NCI-H187 (cell line): ENCODE data around the gene EZR.

Experiments
- DNase-seq, 2 experiments: peaks; one replicate each; lab custom pipeline; 2025; lab: John Stamatoyannopoulos, UW

The EZR gene

DNA sequence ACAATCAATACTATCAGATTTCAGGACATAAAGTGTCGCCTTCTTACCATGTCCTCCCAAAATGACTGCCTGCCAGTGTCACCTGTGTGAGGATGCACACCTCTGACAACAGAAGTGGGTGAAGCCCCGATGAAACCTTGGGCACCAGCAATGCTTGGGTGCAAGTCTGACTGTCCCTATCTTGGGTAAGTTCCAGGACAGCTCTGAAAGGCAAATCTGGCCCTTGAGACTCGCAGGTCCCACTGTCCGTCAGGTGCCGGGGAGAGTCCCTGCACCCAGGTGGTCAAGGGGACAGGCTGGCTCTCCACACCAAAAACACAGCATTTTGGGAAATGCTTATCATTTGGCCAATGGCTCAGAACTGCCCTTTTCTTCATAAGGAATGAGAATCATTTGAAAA, 43.3 kb downstream of the EZR start:
- no peak for DNase-seq

DNA sequence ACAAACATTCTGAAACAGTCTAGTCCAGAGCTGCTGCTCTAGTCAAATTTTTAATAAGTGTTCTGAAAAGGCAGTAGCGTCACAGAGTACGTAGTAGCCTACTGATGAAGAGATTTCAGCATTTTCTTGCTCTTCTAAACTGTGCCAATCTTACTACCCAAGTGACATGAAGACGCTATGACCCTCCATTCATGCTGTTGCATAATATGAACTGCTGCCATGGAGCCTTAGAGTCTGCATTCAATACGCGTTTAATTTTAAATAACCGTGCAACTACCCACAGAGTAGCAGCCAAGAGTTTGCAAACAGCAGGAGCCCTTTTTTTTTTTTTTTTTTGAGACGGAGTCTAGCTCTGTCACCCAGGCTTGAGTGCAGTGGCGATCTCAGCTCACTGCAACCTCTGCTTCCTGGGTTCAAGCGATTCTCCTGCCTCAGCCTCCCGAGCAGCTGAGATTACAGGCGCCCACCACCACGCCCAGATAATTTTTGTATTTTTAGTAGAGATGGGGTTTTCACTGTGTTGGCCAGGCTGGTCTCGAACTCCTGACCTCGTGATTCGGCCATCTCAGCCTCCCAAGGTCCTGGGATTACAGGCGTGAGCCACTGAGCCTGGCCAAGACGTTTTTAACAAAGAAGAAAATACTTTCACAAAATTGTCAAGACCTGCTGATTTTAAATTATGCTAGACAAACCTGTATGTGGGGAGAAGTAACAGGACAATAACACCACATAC, 44.3 kb downstream of the EZR start:
- DNase-seq, result no peak

DNA sequence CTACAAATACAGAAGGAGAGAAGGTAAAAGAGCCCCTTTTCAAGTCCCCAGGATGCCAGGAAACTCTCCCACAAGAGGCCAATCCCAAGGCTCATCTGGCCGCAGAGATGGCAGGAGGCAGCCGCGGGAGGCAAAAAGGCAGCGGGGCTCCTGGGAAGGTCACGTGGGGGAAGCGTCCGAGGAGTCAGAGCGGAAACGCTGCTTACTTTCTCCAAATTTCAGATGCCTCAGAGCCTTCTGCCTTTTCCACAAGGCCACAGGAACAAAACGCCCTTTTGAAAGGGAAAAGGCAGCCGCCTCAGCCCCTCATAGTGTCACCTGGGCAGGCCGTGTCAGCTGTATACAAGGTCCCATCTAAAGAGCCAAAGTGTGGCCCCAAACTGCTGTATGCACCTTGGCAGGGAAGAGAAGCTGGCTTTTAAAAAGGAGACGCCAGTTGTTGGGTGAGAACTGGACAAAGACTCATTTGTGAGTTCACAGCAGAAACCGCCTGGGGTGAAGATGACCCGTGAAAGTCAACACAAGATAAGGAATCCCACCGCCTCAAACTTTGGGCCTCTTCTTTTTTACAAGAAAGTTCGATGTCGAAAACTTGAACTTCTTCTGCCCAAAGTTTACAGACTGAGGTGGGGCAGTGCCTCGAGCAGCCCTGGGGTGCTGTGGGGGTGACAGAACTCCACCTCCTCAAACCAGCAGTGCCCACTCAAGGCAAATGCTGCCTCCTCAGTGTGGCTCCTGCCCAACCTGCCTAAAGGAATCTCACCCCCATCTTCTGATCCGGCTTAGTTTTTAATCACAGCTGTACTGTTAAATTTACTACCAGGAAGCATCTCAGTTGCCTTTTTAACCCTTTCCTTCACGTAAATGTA, 45.4 kb downstream of the EZR start:
- no peak for DNase-seq

DNA sequence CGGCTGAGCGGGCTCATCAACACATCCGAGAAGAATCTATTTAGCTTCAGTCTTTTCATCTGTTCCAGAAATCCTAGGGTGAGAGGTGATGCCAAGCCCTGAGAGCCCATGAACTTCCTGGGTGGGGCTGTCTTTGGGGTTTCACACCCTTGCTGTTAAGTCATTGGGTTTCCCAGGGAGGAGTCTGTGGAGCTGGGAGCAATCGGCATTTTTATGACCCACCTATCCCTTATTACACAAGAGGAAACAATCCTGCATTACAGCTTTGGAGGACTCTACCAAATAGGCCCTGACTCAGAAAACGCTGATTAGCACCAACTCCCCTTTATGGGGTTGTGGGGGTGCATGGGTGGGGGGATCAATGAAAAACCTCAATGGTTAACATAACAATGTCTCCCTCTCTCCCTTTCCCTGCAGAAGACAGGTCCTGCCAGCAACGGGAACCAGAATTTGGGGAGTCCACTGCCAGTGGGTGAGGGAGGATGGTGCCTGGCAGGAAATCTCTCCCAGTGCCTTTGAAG, 46.3 kb downstream of the EZR start:
- no peak for DNase-seq

DNA sequence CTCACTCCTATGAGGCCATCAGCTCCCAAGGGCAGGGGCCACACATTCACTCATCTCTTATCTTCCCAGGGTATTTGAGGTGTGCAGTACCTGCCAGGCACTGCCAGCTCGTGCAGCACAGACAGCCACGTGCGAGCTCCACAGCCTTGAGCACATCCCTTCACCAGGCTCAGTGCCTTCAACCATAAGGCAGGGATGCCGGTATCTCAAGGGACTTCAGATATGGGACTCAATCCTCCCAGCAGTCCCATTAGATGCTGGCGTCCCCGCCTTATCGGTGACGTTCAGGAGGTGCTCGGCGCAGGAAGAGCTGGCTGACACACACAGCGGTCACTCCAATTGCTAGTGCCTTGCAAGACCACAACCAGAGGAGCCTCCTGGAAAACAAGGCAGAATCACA, 47.0 kb downstream of the EZR start:
- DNase-seq, result no peak

DNA sequence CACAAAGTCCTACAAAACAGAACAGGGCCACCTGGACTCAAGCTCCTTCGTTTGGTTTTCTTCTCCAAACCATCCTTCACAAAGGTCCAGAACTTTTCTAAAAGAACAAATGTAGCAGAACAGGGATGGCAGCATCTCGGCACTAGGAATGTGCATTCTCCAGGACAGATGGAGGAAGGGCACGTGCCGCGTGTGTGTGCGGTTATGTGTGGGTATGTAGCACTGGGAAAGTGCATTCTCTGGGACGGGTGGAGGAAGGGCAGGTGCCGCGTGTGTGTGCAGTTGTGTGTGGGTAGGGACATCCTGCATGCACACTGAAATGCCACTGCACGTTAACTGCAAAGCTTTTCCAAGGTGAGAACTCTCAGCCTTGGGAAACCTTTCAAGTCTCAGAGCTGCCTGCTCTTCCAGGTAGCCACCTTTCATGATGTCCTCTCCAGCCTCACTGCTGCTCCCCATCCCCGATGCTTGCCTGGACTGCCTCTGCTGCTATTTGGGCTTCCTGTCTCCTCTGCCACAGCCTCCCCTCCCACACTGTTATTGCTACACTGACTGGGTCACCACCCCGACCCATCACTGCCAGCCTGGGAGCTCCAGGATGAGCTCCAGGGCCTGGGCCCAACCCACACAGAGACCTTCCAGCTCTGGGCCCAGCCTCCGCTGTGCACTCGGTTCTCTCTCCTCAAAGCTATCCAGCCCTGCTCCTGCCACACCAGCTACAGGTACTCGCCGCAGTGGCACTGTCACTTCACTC, 47.6 kb downstream of the EZR start:
- DNase-seq, result no peak

DNA sequence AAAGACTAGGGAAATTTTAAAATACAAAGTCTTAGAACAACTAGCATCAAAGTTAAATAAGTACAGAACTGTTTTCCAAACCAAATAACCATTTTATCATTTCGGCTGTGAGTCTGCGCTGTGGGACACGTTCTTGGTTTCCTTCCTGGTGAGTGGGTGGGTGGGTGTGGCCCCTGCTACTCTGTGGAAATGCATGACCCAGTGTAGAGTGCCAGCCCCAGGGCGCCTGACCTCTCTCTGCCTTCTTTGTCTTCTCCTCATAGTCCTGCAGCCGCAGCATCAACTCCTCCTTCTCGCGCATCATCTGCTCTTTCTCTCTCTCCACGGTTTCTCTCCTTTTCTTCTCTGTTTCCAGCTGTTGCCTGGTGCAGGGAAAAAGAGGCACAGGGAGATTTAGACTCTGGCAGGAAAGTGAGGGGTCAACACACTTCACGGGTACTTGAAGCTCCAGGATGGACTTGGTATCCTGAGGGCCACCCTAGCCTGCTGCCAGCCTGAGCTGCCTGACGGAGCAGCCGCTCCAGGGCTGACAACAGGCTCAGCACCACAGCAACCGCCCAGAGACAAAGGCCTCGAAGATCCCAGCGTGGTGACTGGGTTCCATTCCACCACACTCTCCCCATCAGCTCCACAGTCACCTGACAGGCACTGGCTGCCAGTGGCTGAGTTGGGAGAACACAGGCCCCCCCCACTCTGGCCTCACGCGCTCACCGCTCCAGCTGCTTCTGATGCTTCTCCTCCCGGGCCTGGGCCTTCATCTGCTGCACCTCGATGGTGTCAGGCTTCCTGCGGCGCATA, 48.4 kb downstream of the EZR start:
- DNase-seq, result no peak

DNA sequence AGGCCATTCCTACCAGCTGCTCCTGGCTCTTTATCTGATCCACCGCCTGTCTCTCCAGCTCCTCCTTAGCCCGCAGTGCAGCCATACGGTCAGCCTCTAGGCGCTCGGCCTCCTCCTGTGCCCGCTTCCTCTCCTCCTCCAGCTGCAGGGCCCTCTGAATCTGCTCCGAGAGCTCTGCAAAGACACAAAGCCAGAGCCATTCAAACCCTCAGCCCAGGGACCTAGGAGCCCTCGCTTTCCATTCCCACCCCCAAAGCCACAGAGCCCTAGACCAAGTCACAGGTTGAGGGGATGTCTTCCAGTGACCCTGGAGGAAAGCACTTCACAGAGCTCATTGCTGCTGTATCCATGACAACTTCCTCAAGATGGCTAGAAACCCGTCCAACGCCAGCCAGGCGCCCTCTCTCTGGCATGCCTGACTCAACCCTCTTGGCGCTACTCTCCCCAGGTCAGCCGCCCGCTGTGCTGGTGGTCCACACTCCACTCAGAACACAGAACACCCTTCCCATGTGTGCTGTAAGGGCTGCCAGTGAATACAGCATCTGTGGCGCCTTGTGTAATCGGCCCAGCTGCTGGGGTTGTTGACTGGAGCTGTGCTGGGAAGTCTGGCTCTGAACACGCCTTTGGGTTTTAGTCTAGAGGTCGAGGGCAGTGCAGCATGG, 49.3 kb downstream of the EZR start:
- peak; percentile 40 to 45 for DNase-seq

DNA sequence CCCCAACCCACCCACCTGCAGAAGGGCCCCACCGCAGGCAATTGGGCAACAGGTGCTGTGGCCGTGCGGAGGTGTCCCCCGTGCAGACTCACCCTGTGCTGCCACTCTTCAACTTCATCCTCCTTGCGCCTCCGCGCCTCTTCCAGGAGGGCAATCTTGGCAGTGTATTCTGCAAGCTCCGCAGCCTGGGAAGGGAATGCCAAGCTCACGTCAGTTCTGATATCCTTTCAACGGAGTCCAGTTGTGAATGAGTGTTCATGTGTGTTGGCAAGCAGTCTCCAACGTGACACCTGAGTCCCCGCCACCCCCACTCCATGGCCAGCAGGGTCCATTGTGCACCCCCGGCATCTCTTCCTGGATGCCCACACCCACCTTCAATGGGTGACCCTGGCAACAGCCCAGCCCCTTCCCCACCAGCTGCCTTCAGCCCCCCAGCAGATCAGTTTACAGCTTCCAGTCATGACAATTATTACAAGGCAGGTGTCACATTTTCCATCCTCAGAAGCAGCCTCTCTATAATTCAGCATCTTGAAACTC, 49.9 kb downstream of the EZR start:
- DNase-seq, result peak in 1 of 2 experiments; percentile 40

DNA sequence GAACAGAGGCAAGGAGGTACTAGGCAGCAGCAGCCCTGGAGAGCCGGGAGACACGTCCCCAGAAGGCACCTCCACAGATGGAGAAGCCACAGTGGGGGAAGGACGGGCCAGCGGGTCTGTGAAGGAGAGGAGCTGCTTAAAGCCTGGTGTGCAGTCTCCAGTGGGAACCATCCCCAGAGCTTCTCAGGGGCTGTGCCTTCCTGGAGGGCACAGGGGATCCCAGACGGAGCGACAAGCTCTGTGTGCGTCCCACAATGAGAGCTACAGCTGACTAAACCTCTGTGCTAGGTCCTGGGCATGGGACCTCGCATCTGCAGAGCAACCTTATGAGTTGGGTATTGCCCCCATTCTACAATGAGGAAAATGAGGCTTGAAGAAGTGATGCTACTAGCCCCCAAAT, 50.7 kb downstream of the EZR start:
- DNase-seq, result no peak

DNA sequence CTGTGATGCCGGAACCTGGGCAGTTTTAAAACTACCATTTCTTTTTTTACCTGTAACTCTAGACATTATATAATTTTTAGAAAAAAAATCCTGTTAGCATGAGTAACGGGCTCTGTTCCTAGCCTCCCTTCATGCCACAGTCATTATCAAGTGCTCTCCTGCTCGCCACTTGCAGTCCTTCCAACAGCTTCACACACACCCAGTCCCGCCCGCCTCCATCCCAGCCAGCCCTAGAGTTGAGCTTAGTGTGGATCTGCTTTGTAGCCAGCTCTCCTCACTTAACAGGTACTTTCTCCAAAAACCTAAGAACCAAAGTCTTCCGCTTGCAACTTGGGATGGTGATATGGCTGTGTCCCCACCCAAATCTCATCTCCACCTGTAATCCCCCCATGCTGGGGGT, 51.5 kb downstream of the EZR start:
- DNase-seq, result no peak

DNA sequence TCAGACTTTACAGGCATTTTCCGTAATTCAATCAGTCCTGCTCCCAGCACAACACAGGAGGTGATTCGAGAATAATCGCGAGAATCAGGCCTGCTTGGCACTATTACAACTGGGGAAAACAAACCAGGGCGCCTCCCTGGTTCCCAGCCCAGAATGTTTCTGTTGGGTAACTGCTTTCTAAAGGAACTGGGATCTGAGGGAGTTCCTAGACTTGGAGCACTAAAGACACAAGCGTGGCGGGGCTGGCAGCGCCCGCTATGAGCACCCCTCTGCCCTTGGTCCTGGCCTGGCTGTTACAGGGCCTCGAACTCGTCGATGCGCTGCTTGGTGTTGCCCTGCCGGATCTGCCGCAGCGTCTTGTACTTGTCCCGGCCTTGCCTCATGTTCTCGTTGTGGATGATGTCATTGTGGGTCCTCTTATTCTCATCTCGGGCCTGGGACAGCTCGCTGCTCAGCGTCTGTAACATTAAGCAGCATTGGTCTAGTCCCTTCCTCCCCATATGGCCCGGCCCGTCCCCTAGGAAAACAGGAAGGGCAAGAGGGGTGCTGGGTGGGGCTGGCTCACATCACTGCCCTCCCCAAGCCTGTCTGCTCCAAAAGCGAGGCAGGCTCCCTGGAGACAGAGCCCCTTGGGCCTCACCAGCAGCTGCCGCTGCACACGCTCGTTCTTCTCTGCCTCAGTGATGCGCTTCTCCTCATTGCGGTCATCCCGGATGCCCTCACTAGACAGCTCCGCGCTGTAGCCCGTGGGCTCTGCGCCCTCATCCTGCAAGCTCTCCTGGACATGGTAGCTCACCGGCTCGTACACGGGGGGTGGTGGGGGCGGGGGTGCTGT, 52.3 kb downstream of the EZR start:
- no peak for DNase-seq

DNA sequence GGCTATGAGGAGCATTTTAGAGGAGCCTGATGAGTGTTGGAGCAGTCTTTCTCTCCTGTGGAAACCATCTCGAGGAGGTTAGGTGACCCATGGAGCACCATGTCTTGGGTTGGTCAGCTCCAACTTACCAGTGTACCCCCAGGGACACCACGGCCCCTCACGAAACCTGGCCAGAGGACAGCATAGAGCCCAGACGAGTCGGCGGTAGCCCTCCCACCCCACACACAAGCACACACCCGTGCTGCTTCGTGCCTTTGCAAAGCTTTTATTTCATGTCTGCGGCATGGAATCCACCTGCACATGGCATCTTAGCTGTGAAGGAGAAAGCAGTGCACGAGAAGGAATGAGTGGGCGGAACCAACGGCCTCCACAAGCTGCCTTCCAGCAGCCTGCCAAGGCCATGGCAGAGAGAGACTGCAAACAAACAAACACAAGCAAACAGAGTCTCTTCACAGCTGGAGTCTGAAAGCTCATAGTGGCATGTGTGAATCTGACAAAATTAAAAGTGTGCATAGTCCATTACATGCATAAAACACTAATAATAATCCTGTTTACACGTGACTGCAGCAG, 53.6 kb downstream of the EZR start:
- no peak for DNase-seq

DNA sequence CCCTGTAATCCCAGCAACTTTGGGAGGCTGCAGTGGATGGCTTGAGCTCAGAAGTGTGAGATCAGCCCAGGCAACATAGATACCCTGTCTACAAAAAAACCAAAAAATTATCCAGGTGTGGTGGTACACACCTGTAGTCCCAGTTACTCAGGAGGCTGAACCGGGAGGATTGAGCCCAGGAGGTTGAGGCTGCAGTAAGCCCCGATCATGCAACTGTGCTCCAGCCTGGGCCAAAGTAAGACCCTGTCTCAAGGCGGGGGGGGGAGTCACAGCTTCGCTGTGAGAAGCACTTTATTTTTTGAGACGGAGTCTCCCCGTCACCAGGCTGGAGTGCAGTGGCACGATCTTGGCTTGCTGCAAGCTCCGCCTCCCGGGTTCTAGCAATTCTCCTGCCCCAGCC, 54.2 kb downstream of the EZR start:
- no peak for DNase-seq

DNA sequence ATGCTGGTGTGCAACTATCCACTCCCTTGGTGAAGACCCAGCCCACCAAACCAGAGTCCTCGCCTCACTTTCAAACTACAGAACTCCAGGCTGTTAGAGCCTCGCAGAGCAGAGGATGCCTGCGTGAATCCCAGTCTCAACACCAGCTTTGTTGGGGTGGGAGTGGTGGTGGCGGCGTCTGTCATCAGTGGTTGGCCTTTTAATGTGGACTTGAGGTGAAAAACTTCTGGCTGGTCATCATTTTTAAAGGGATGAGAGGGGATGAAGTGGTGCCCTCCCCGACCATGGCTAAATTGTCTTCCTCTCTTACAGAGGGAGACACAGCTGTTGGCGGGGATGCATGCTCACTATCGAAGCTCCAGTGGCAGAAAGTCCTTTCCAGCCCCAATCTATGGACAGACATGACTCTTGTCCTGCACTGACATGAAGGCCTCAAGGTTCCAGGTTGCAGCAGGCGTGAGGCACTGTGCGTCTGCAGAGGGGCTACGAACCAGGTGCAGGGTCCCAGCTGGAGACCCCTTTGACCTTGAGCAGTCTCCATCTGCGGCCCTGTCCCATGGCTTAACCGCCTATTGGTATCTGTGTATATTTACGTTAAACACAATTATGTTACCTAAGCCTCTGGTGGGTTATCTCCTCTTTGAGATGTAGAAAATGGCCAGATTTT, 54.9 kb downstream of the EZR start:
- no peak for DNase-seq

DNA sequence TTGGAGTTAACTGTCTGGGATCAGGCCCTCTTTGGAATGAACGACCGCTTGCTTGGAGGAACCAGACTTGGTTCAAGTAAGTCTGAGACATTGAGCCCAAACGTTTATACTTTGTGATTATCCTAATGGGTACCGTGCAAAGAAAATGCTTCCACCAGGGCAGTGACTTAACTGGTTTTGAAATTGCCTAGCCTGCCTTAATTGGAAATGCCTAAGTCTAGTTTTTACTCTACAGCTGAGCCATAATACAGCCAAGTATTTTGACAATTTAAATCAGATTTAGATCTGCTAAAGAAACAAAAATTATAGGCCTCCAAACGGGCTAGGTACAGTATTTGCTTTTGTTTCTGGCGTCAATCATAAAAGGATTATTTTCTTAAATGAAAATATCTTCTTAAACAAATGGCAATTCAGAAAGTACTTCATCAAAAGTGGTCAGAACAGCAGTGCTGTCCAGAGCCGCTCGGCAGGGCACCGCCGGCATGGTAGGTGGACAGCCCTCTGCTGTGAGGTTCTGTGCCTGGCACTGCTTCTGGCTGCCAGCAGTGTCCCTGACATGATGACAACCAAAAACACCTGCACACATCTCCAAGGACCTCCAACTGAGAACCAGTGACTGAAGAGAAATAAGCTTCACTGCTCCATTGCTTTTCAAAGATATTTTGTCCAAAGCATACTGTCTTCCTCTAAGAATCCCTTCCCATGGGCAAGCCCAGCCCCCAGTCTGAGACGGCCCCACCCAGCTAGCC, 55.6 kb downstream of the EZR start:
- DNase-seq, result no peak

DNA sequence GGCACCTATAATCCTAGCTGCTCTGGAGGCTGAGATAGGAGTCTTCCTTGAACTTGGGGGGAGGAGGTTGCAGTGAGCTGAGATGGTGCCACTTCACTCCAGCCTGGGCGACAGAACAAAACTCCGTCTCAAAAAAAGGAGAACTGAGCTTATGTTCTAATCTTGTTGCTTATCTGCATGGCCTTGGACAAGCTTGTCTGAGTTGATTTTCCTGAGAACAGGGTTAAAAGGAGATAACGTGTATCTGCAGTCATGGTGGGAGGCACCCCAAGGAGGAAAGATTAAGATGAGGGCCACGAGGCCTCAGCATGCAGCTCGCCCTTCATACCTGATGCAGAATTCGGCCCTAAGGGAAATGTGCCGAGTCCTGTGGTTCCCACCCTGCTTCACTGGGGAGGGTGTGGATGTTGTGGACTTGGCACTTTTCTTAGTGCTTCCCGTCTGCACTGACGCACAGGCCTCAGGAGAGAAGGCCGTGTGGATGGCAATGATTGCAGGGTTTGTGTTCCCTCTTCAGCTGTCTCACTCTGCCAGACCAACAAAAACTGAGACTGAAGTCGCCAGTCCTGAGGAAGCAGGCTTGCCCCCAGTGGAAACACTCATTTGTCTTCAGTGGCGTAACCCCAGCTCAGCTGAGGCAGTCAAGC, 56.3 kb downstream of the EZR start:
- no peak for DNase-seq

DNA sequence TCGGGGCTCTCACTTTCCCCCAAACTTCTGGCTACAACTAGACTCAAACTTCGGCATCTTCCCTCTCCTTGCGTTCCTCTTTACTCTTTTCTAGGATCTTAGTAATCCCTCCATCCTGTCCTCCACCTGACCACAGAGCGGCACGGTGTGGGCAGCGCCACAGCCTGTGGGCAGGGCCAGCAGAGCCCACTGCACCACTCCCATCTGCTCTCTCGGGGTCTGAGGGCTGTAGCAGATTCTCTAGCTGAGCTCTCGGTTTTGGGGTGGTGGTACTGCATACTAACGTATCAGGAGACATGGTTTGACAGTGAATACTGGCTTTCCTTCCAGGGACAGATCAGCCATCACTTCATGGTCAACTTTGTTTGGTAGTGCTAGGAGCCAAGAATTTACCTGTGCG, 57.4 kb downstream of the EZR start:
- no peak for DNase-seq
